GM18517 (cell line): ENCODE data around the gene NTMT2.
"Not testable (repeated sequence)": the region's sequence is repeated elsewhere in the genome, so short reads cannot be mapped to it uniquely, and the experiment has no call there.

Experiments used
- ATAC-seq: cut with Tn5 transposase; IDR thresholded peaks from one replicate; pipeline ENCODE4 v1.9.1; 2021; ENCODE audit warnings: mild to moderate bottlenecking, moderate library complexity; ENCODE audit not compliant: unreplicated experiment

Gene NTMT2

DNA sequence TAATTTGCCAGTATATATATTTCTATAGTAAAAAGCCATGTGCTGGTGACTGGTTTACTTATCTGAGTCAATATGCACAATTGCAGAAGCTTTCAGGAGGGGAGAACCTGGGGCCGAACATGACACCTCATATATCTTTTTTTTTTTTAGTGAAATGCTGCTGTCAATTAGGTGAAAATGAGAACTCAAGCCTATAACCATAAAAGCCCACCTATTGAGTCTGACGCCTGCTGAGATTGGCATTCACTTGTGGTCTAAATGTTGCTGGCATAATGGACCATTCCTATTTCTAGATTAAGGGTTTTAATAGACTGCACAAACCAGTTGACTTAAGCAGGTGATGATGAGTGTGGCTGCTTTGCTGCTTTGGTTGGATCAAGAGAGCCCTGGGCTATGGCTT is 10.8 kb downstream of the NTMT2 start:
- ATAC-seq: no peak

GRCh38 chr1:170157820-170158219 is 12.1 kb downstream of the NTMT2 start:
- ATAC-seq: no peak

GRCh38 chr1:170162459-170163246 is 16.9 kb downstream of the NTMT2 start:
- ATAC-seq: no peak

DNA sequence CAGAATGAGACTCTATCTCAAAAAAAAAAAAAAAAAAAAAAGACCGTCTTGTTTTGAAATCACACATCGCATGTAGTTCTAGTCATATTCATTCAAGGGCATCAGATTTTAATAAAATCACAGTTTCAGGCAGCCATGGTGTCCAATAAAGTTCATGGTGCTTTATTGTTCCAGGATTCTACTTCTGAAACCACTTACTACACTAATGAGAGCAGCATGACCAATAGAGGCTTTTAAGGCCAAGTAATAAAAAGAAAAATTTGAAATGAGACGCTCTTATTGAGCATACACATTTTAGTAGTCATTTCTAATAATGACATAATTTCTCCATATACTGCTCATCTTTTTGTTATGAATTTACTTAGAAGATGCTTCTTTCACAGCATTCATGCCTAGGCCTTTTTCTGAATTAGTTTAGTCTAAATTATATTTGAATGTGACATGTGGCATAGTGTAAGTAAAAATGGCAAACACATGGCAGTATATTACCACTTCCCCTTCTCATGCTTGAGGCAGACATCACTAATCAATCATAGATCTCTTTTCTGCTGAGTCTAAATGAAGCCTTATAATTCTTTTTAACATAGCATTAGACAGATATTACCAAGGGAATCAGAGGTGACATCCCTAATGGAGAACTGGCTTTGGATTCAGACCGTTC is 18.5 kb downstream of the NTMT2 start:
- no peak for ATAC-seq

- ATAC-seq: no peak
Measured at GRCh38 chr1:170166518-170167180, 20.9 kb downstream of the NTMT2 start.

GRCh38 chr1:170168265-170168664 is 22.5 kb downstream of the NTMT2 start:
- ATAC-seq: no peak

DNA sequence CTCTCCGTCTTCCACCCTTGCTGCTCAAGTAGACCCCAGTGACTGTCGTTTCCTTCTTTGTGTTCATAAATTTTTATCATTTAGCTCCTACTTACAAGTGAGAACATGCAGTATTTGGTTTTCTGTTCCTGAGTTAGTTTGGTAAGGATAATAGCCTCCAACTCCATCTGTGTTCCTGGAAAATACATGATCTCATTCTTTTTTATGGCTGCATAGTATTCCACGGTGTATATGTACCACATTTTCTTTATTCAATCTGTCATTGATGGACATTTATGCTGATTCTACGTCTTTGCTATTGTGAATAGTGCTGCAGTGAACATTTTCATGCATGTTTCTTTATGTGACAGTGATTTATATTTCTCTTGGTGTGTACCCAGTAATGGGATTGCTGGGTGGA is 24.8 kb downstream of the NTMT2 start:
- ATAC-seq: not testable (repeated sequence)

DNA sequence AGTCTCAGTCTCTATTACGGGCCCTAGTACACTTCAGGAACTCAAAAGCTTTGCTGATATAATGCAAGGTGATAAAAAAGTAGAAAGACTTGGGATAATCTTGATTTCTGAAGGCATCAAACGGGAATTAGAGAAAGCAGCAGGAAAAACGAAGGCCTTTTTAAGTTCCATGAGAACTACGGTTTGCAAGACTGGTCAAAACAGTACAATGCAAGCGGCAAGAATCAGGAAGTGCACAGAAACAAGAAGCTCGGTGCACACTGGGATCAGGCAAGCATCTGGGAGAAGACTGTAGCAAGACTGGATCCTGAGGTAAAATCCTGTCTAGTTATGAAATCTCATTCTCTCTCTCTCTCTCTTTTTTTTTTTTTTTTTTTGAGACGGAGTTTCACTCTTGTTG is 28.6 kb downstream of the NTMT2 start:
- no peak for ATAC-seq

DNA sequence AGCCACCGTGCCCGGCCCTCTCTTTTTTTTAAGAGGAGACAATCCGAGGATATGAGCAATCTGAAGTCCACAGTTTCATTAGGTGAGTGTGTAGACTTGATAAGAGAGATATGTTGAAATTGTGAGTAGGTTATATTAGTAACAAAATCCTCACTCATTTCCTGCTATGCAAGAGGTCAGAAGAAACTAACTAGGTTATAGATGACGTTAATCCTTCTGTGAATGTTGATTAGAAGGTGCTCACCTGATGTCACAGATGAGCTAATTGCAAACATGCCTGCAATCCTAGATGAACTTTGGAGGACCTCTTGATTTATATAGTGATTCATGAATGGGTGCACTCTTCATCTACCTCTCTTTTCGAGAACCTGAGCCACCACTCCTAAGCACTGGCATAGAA is 29.3 kb downstream of the NTMT2 start:
- no peak for ATAC-seq

DNA sequence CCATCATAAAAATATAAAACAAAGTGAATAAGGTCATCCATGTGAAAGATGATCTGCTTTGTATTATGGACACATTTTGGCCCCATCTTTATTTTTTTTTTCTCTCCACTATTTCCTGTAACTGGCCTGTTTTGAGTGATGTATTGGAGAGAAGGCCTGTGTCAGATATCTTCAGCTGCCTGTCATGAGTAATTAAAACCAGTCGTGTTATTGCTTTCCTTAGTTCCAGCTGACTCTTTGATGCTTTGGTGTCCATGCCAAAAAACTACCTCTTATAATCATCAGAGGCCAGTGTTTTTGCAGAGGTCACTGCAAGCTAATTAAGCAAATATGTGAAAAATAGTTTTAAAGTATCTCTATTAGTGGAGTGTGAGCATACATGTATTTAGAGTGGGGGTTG is 29.7 kb downstream of the NTMT2 start:
- no peak for ATAC-seq

- no peak for ATAC-seq
Measured at GRCh38 chr1:170176772-170177171, 31.0 kb downstream of the NTMT2 start.

GRCh38 chr1:170182442-170182841 is 36.7 kb downstream of the NTMT2 start:
- ATAC-seq: no peak

GRCh38 chr1:170192546-170192945 is 46.8 kb downstream of the NTMT2 start:
- ATAC-seq: no peak

DNA sequence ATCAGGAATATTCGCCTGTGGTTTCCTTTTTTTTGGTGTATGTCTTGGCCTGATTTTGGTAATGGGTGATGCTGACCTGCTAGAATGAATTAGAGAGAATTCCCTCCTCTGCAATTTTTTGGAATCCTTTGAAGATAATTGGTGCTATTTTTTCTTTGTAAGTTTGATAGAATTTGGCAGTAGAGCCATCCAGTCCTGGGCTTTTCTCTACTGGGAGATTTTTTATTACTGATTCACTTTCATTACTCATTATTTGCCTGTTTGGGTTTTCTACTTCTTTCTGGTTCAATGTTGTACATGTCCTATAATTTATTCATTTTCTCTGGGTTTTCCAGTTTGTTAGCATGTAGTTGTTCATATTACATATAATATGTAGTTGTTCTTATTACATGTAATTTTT is 48.7 kb downstream of the NTMT2 start:
- ATAC-seq: no peak

DNA sequence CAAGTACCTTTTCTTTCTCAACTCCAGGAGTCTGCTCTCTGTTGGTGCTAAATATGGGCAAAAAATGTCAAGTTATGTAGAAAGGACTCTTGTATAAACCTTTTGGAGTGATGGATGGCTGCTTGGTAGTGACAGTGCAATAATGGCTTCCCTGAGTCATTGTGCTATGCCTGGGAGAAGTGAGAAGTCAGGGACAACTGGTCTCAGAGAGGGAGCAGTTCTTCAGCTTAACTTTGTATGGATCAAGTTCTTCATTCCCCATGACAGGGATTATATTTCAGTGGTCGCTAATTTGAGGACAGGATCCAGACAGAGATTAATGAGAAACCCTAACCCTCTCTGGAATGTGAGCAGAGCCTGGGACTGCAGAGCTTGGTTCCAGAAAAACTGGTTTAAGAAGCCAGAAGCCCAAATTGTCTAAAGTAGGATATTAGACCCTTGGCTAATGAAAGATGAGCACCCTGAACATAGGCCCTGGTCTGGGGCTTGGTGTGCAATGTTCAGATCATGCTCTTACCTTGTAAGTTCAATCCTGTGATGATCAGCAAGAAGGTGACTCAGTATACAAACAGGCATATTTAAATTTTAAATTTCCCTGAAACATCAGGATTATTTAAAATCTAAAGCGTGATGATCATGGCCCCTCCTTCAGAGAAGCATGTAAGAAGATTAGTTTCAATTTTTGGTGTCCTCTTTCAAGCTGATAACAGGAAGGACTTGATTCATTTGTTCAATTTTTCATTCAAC is 50.9 kb downstream of the NTMT2 start:
- no peak for ATAC-seq

GRCh38 chr1:170198090-170198489 is 52.3 kb downstream of the NTMT2 start:
- ATAC-seq: no peak

DNA sequence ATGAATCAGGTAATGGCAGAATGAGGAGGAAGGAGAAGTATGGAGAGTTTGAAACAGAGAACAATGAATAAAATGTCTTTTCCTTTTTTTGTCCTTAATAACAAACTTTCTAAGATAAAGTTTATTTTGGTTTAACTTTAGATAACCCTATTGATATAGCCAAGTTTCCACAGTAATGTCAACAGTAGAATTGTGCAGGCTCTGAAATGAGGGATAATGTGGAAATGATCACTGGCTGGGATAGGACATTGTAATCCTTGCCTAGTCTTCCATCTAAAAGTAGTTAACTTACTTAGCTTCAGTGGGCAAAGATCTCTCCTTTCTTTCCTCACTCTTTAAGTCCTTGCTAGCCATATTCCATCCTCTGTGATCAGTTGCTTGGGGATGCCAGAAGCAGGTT is 52.8 kb downstream of the NTMT2 start:
- ATAC-seq: no peak

- ATAC-seq: no peak
Measured at GRCh38 chr1:170200161-170200560, 54.4 kb downstream of the NTMT2 start.

DNA sequence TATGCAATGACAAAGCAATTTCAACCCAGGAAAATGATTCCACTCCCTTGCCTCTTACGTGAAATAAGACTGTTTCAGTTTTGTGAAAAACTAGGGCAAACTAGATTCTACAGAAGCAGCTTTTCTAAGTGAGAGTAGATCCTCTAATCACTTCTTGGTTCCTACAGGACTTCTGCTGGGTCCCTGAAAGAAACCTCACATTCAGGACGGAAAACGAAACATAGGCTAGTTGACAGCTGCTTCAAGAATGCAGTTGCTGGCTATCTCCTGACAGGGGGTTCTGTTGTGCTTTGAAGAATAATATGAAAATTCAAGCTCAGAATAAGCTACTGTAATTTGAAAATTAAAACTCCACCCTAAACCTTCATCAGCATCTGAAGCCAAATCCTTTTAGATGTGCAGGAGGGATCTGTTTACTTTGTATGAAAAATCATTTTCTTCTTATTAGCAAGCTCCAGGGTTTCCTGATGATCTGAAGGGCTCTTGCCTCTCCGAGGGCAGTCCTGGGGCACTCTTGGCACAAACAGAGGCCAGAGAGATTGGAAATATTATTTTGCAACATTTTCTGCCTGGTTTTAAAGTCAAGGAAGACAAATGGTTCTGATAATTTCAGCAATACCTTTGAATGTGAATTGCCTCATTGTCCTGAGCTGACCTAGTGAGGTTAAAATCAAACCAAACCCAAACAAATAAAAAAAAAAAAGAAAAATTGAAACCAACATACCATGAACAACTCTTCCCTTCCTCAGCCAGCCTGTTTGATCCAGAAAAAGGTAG is 55.0 kb downstream of the NTMT2 start:
- no peak for ATAC-seq

GRCh38 chr1:170203693-170204092 is 57.9 kb downstream of the NTMT2 start:
- ATAC-seq: no peak

DNA sequence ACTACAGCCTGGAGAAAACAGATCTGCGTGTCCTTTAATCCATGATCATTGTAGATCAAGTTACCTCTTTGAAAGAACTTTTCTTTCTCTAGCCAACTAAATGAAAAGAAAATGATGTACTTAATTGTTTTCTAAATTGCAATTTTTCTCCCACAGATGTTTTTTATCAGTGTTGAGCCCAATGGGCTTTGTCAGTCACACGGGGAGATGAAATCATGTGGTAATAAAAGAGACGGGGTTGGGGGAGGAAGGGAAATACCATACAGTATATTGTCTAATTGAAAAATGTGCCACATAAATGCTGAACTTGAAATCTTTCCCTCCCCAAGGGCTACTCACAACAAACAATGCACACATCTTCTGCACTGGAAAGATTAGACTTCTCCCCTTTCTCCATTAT is 58.4 kb downstream of the NTMT2 start:
- no peak for ATAC-seq
